PC-3 (cell line): ENCODE measurements around the gene WDR49.

Source experiments
- EZH2phosphoT487 ChIP-seq: fragments of 300-600 bp; sonication (generic); IDR thresholded peaks from 2 replicates; pipeline ENCODE4 v1.6.1; 2018; ENCODE audit warnings: mild to moderate bottlenecking, antibody characterized with exemption, low read length, borderline replicate concordance
- TF ChIP-seq, protein P1 (sequence below): fragments of 300-600 bp; sonication (generic); conservative IDR thresholded peaks from 2 replicates; pipeline ENCODE4 v1.5.1; 2017; ENCODE audit warnings: antibody characterized with exemption, low read depth, mild to moderate bottlenecking, low read length

GRCh38 chr3:167487556-167487955 is 166.2 kb downstream of the WDR49 start:
- TF ChIP-seq, protein P1, sequence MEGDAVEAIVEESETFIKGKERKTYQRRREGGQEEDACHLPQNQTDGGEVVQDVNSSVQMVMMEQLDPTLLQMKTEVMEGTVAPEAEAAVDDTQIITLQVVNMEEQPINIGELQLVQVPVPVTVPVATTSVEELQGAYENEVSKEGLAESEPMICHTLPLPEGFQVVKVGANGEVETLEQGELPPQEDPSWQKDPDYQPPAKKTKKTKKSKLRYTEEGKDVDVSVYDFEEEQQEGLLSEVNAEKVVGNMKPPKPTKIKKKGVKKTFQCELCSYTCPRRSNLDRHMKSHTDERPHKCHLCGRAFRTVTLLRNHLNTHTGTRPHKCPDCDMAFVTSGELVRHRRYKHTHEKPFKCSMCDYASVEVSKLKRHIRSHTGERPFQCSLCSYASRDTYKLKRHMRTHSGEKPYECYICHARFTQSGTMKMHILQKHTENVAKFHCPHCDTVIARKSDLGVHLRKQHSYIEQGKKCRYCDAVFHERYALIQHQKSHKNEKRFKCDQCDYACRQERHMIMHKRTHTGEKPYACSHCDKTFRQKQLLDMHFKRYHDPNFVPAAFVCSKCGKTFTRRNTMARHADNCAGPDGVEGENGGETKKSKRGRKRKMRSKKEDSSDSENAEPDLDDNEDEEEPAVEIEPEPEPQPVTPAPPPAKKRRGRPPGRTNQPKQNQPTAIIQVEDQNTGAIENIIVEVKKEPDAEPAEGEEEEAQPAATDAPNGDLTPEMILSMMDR = no peak
- TF ChIP-seq EZH2phosphoT487 = no peak
